ENCODE measurements around the gene SLC26A5.
"Not testable (repeated sequence)": the region's sequence is repeated elsewhere in the genome, so short reads cannot be mapped to it uniquely, and the experiment has no call there.

Gene SLC26A5

GRCh38 chr7:103405789-103406613 lies 40.0 kb downstream of the SLC26A5 start:
- DNase-seq, result not testable (repeated sequence)

DNA sequence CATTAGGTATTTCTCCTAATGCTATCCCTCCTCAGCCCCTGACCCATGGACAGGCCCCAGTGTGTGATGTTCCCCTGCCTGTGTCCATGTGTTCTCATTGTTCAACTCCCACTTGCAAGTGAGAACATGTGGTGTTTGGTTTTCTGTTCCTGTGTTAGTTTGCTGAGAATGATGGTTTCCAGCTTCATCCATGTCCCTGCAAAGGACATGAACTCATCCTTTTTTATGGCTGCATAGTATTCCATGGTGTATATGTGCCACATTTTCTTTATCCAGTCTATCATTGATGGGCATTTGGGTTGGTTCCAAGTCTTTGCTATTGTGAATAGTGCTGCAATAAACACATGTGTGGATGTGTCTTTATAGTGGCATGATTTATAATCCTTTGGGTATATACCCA lies 46.3 kb downstream of the SLC26A5 start:
- not testable (repeated sequence) for DNase-seq

DNA sequence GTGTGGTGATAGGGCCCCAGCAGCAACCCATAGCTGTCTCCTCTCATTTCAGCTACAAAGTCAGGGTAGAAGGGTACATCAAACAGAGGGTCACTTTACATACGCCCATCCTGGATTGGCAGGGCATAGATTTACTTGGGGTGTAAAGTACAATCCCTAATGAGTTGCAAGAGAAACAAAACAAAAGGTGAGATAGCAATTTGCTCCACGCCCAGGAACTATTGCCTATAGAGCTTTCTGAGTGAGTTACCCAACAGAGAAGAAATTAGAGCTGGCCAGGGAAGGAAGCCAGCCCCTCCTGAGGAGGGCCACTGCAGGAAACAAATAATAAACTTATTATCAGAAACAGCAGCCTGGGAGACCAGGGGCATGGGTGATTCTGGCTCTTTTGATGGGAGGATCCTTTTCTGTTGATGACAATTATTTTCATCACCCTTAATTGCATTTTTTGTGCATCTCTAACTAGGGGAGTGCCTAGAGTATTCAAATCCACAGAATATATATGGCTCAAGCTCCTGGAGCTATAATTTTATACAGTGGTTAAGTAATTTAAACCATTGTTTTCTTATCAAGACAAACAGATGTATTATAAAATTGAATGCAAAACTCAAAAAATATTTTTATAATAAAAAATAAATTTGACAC lies 47.4 kb downstream of the SLC26A5 start:
- DNase-seq, result no peak

- no peak for DNase-seq
Measured at GRCh38 chr7:103396471-103396870, 49.5 kb downstream of the SLC26A5 start.

DNA sequence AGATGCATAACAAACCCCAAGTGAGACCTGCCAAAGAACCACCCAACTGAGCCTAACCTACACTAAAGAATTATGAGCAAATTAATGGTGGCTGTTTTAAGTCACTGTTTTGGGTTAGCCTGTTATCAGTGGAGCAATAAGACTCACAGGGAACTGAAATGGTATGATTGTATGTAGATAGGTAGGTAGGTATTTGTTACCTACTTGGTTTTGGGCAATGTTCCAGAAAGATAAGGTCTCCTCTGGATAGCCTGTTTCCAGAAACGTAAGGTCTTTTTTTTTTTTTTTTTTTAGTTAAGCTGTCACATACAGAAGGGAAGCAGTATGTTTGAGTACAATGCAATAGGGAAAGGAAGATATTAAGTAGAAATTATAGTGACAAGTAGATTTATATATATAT lies 50.9 kb downstream of the SLC26A5 start:
- no peak for DNase-seq

- DNase-seq, result no peak
Measured at GRCh38 chr7:103394566-103394965, 51.4 kb downstream of the SLC26A5 start.

- DNase-seq, result no peak
Measured at GRCh38 chr7:103391976-103392375, 54.0 kb downstream of the SLC26A5 start.

DNA sequence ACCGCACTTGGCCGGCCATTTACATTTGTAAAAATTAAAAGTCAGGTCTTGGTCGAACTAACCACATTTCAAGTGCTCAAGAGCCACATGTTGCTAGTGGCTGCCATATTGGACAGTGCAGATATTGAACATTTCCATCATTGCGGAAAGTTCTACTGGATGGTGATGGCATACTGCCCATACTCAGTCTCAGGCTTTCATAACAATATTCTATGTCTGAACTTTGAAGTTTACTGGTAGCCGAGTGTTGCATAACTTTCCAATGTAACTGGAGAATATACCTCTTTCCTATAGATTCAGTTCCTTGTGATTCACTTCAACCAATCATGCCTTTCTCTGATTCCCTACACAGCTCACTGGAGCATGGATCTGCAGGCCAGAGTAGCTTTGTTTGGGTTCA lies 54.9 kb downstream of the SLC26A5 start:
- no peak for DNase-seq

DNA sequence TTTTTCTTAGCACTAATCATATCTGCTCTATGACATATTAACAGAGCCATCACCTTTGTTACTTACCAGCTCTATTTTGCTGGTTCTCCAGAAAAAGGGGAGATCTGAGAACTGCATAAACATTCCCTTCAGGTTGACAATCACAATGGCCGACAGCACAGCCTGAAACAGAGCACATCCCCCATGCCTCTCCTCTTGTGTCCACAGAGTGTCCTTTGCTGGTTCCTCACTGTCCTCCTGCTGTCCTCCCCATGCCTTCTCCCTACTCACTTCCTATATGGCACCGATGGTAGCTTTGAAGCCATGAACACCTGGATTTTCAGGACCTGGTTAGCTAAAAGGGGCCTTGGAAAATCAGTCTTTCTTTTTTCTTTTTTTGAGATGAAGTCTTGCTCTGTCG lies 56.7 kb downstream of the SLC26A5 start:
- no peak for DNase-seq

DNA sequence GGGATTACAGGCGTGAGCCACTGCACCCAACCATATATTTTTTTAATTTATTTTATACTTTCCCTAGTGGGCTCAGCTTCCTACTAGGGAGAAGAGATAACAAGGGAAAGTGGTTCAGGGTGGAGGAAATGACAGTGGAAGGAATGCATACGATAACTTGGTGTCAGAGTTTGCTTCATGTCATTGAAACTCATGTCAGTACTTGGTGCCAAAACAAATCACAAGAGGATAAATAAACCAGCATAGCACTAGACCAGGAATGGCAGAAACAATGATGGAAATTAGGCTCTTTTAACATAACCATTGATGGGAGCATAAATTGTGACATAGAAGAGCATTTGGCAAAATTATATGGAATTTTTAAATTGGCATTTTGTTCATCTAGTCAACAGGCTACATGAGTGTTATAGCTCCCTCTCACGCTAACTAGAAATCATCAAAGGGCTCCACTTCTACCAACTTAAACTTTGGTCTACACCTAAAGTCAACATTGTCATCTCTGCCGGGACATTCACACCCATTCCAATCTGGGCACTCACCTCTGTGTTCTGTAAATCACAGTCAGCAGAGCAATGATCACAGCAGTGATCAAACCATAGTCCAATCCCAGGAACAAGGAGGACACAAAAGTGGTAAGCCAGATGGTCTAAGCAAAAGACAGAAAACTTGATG lies 57.4 kb downstream of the SLC26A5 start:
- DNase-seq, result no peak

DNA sequence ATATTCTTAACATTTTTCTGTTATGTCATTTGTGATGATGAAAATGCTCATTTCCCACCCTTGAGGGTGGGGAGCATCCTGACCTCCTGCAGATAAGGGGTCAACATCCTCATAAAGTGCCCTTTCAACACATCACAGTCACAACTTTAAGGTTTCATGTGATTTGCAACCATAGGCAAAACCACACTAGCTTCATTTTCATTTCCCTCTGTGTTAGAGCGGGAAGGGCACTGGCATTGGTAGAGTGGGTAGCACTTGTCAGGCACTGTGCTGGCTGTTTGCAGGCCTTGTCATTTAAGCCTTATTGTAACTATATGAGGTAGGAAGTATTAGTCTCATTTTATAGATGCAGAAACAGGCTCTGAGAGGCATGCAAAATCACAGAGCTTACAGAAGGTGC lies 58.8 kb downstream of the SLC26A5 start:
- DNase-seq, result no peak

DNA sequence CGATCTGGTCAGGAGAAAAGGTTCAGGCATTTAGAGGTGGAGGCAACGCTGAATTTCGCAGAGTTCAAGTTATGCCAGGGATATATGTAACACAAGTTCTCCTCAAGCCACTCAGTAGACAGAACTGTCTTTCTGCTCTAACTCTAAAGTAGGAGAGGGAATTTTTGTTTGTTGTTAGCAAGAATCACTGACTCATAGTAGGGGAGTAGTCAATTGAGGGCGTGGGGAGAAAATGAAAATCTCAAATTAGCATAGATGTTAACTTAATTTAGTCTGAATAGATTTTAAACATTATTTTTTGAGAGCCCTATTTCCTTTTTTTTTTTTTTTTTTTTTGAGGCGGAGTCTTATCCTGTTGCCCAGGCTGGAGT lies 64.0 kb downstream of the SLC26A5 start:
- no peak for DNase-seq

- no peak for DNase-seq
Measured at GRCh38 chr7:103381280-103382031, 64.6 kb downstream of the SLC26A5 start.

GRCh38 chr7:103380395-103381191 lies 65.4 kb downstream of the SLC26A5 start:
- DNase-seq, result no peak

GRCh38 chr7:103379270-103379975 lies 66.6 kb downstream of the SLC26A5 start:
- DNase-seq, result no peak

DNA sequence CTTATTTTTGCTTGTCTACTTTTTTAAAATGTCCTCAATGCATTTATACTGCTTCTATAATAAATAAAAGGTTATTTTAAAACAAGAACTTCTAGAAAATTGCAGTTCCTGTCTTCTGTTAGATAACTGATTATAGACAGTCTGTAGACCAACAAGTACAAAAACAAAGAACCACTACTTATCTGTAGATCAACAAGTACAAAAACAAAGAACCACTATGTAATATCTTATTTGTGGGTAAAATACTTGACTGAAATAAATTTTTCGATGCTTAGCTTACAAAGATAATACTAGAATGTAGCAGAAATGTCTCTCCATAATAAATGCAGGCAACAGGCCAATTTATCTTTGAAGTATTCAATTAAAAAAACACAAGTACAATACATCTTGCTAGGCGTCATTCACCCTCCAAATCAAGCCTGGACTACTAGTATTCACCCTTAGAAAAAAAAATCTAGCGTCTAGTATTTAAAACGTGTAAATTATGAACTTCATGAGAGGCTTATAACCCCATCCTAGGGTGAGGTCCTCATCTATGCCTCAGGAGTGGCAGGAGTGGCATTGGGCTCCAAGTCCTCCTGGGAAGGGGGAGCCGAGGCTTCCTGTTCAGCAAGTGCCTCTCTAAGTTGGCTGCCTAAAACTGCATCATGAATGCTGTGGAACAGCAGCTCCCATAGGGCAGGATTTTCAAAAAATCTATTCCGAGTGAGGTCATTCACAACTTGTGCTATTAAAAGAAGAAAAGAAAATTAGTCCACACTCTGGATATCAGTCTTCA lies 72.0 kb downstream of the SLC26A5 start:
- no peak for DNase-seq

DNA sequence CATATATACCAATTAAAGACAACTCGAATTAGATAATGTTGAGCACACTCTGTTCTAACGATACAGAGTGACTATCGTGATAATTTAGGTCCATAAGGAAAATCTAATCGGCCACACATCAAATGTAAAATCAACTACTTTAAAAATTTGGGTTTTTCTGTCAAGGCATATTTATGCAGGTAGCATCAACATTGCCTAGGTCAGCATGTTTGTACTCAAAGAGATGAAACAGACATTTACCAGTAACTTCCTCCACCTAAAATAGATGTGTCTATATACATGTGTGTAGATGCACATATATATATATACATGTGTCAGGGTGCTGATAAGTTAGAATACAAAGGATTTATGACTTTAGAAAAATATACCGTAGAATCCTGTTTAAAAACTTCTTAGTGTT lies 76.6 kb downstream of the SLC26A5 start:
- no peak for DNase-seq

DNA sequence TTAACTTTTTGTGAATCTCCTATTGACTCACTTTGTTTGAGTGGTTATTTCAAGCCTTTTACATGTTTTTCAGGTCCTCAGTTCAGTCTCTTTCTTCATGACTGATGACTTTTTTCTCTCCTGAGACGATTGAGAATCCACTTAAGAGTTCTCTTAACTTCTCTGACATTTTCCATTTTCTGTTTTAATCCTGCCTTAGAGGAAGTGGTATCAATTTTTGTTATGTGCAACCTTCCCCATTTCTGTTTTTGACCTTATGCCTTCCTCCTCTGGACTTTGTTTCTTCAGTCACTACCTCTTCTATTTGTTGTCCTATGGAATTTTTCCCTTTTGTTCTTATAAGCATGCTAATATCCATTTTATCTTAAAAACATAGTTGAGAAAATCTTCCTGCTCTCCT lies 96.2 kb downstream of the SLC26A5 start:
- no peak for DNase-seq

DNA sequence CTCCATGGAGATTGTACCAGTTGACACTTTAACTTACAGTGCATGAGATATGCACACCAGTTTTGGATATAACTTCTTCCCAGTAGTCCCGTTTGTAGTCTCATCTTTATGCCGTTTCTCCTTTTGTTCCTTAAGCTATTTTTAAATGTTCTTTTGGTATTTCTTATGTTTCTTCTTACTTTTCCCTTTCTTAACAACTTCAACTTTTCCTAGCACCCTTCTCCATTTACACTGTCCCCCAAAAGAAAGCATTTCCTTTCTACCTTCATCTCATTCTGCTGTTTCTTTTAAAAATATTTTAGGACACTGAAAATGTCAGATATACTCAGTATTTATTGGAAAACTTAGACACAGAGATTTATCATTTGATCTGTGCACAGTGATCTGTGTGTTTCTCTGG lies 97.0 kb downstream of the SLC26A5 start:
- DNase-seq, result no peak

DNA sequence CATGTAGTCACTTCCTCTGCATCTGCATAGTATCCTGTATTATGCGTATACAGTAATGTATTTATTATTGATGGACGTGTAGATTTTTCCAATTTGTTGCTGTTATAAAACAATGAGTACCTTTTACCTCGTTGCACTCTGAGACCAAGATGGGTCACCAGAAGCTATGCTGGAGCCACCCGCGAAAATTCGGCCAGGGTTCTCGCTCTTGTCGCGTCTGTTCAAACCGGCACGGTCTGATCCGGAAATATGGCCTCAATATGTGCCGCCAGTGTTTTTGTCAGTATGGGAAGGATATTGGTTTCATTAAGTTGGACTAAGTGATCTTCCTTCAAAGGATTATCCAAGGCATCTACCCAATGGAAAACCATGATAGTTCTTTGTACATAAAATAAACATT lies 97.6 kb downstream of the SLC26A5 start:
- no peak for DNase-seq
